GM19238 (cell line): Measurements from ENCODE around the gene CSNK2B.
"Not testable (repeated sequence)": the region's sequence is repeated elsewhere in the genome, so short reads cannot be mapped to it uniquely, and the experiment has no call there.

Experiments
- DNase-seq: peaks from one replicate; pipeline ENCODE4 v3.0.0; 2011; ENCODE audit warnings: low spot score; ENCODE audit not compliant: insufficient read length

The CSNK2B gene

GRCh38 chr6:31687860-31688693 is 22.2 kb downstream of the CSNK2B start:
- DNase-seq = no peak

- no peak for DNase-seq
These were observed 23.6 kb downstream of the CSNK2B start for GRCh38 chr6:31689249-31690110.

GRCh38 chr6:31690231-31691077 is 24.6 kb downstream of the CSNK2B start:
- DNase-seq = no peak

- no peak for DNase-seq
These were observed 25.2 kb downstream of the CSNK2B start for GRCh38 chr6:31691078-31691463.

- no peak for DNase-seq
These were observed 25.8 kb downstream of the CSNK2B start for GRCh38 chr6:31691564-31692108.

GRCh38 chr6:31692353-31692752 is 26.5 kb downstream of the CSNK2B start:
- no peak for DNase-seq

- no peak for DNase-seq
These were observed 27.0 kb downstream of the CSNK2B start for GRCh38 chr6:31692886-31693285.

- DNase-seq = no peak
These were observed 27.7 kb downstream of the CSNK2B start for GRCh38 chr6:31693535-31693934.

GRCh38 chr6:31697555-31697954 is 31.7 kb downstream of the CSNK2B start:
- DNase-seq = no peak

- no peak for DNase-seq
These were observed 35.0 kb downstream of the CSNK2B start for GRCh38 chr6:31700740-31701401.

- no peak for DNase-seq
These were observed 36.0 kb downstream of the CSNK2B start for GRCh38 chr6:31701666-31702404.

GRCh38 chr6:31702405-31702818 is 36.5 kb downstream of the CSNK2B start:
- DNase-seq = peak; percentile 36

GRCh38 chr6:31702819-31703716 is 37.2 kb downstream of the CSNK2B start, which contains the start of gene ABHD16A:
TSS of gene ABHD16A (minus strand) at chr6:31703324. CDS start at chr6:31703281, 43 bp downstream.
- peak; percentile 99 for DNase-seq

- no peak for DNase-seq
These were observed 40.1 kb downstream of the CSNK2B start for GRCh38 chr6:31705931-31706330.

GRCh38 chr6:31706599-31706998 is 40.7 kb downstream of the CSNK2B start, which contains the start of gene LY6G6F:
TSS of gene LY6G6F (plus strand) at chr6:31706866. CDS start at chr6:31706907, 41 bp downstream.
- no peak for DNase-seq

GRCh38 chr6:31707701-31708100 is 41.8 kb downstream of the CSNK2B start:
- DNase-seq = no peak

- no peak for DNase-seq
These were observed 42.3 kb downstream of the CSNK2B start for GRCh38 chr6:31708224-31708623.

GRCh38 chr6:31709157-31709556 is 43.3 kb downstream of the CSNK2B start:
- DNase-seq = not testable (repeated sequence)
